GM20000 (cell line): ENCODE measurements around the gene REC114.

Experiments used
- DNase-seq: peaks from one replicate; pipeline ENCODE4 v3.0.0; 2012; ENCODE audit warnings: low spot score
- TF ChIP-seq, protein P1 (sequence below): IDR thresholded peaks from 2 replicates; pipeline ENCODE4 v1.5.1; 2012; ENCODE audit warnings: mild to moderate bottlenecking, control low read depth; ENCODE audit errors: extremely low read depth, missing control alignments

The REC114 gene

GRCh38 chr15:73607405-73607804, 164.4 kb downstream of the REC114 start:
- no peak for DNase-seq
- TF ChIP-seq, protein P1, sequence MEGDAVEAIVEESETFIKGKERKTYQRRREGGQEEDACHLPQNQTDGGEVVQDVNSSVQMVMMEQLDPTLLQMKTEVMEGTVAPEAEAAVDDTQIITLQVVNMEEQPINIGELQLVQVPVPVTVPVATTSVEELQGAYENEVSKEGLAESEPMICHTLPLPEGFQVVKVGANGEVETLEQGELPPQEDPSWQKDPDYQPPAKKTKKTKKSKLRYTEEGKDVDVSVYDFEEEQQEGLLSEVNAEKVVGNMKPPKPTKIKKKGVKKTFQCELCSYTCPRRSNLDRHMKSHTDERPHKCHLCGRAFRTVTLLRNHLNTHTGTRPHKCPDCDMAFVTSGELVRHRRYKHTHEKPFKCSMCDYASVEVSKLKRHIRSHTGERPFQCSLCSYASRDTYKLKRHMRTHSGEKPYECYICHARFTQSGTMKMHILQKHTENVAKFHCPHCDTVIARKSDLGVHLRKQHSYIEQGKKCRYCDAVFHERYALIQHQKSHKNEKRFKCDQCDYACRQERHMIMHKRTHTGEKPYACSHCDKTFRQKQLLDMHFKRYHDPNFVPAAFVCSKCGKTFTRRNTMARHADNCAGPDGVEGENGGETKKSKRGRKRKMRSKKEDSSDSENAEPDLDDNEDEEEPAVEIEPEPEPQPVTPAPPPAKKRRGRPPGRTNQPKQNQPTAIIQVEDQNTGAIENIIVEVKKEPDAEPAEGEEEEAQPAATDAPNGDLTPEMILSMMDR: no peak

- TF ChIP-seq, protein P1: no peak
- DNase-seq: no peak
These were observed 164.9 kb downstream of the REC114 start for GRCh38 chr15:73607843-73608242.

GRCh38 chr15:73608475-73608874, 165.5 kb downstream of the REC114 start:
- TF ChIP-seq, protein P1: no peak
- no peak for DNase-seq

- TF ChIP-seq, protein P1: no peak
- DNase-seq: no peak
These were observed 166.0 kb downstream of the REC114 start for GRCh38 chr15:73608941-73609340.
